ENCODE measurements around the gene SWT1. TPM values are rescaled to one million over a fixed set of nuclear protein-coding genes. Genes with fewer than 3 reads are reported as not detected.

Gene SWT1
- total and polyA plus RNA-seq, 9 of the 15 experiments (the other 6 are each of a cell fraction or from before 2014, with no cell fraction given), result 1.5 to 3.4 (median 2.3) TPM

GRCh38 chr1:185152187-185152767 lies 4.7 kb upstream of the SWT1 start (continued):
- TF ChIP-seq ELK3 (CRISPR knock-in tag; IDR thresholded peaks at IDR 0.05) (no peak), SMAD3 (CRISPR knock-in tag; conservative IDR thresholded peaks at IDR 0.05) (no peak), RFX1 (IDR thresholded peaks at IDR 0.05) (no peak), GTF2F1 (IDR thresholded peaks at IDR 0.05; ENCODE audit: low read depth, low read length) (no peak), KAT7 (CRISPR knock-in tag; IDR thresholded peaks at IDR 0.05; ENCODE audit: borderline replicate concordance) (no peak), KDM1A (IDR thresholded peaks at IDR 0.05) (peak; percentile 47 to 63; a peak in 2 of 4 replicates), DDX20 (tag; IDR thresholded peaks at IDR 0.05; ENCODE audit: low read depth) (no peak), KAT8 (IDR thresholded peaks at IDR 0.05; ENCODE audit: low read depth) (no peak), ZNF511 (CRISPR knock-in tag; IDR thresholded peaks at IDR 0.05) (no peak), ATF2 (CRISPR knock-in tag; IDR thresholded peaks at IDR 0.05) (no peak), ILK (tag; IDR thresholded peaks at IDR 0.05; ENCODE audit: borderline replicate concordance, low read depth) (no peak), PKNOX1 (IDR thresholded peaks at IDR 0.05) (no peak), SPI1 (IDR thresholded peaks at IDR 0.05; ENCODE audit: borderline replicate concordance, low read depth, low read length) (peak; percentile 88), ZNF696 (CRISPR knock-in tag; conservative IDR thresholded peaks at IDR 0.05) (no peak), ZC3H8 (IDR thresholded peaks at IDR 0.05) (no peak), DACH1 (IDR thresholded peaks at IDR 0.05; ENCODE audit: partially characterized antibody) (no peak), TRIM28 (IDR thresholded peaks at IDR 0.05) (no peak), STAT5B (CRISPR knock-in tag; IDR thresholded peaks at IDR 0.05) (no peak), TEAD4 (IDR thresholded peaks at IDR 0.05; ENCODE audit: low read length) (peak; percentile 71), TEAD4 (CRISPR knock-in tag; IDR thresholded peaks at IDR 0.05; ENCODE audit: borderline replicate concordance) (no peak), ZNF830 (CRISPR knock-in tag; IDR thresholded peaks at IDR 0.05) (no peak), MCM2 (IDR thresholded peaks at IDR 0.05; ENCODE audit: low read depth) (no peak), ZNF133 (CRISPR knock-in tag; IDR thresholded peaks at IDR 0.05) (no peak), HNRNPH1 (optimal IDR thresholded peaks at IDR 0.05; ENCODE audit: low read depth, low read length) (no peak), FOXA3 (CRISPR knock-in tag; conservative IDR thresholded peaks at IDR 0.05 in 1 of 2, IDR thresholded peaks at IDR 0.05 in 1 of 2) (no peak), NFE2L1 (tag; IDR thresholded peaks at IDR 0.05; ENCODE audit: borderline replicate concordance, low read depth) (no peak)
